Progenitor cell of endocrine pancreas (in vitro differentiated cells): ENCODE measurements around the gene CITED1. TPM values are rescaled to one million over a fixed set of nuclear protein-coding genes. Genes with fewer than 3 reads are reported as not detected.
A peak's percentile ranks its signal among the peaks of the same experiment; 100 is the strongest.

ENCODE experiments used
- DNase-seq: peaks from one replicate; pipeline ENCODE4 v3.0.0; 2021; ENCODE audit warnings: low spot score; ENCODE audit not compliant: unreplicated experiment
- H3K27ac Mint-ChIP-seq: 2 replicates; pipeline ENCODE4 v1.8.0; 2021; ENCODE audit warnings: mild to moderate bottlenecking, moderate library complexity, mixed read lengths
- H3K27me3 Mint-ChIP-seq: 2 replicates; pipeline ENCODE4 v1.8.0; 2021; ENCODE audit warnings: mixed read lengths
- H3K36me3 Mint-ChIP-seq: 2 replicates; pipeline ENCODE4 v1.8.0; 2022; ENCODE audit warnings: mixed read lengths; ENCODE audit not compliant: insufficient read depth
- H3K4me1 Mint-ChIP-seq: 2 replicates; pipeline ENCODE4 v1.8.0; 2021; ENCODE audit warnings: low read depth, mixed read lengths
- H3K4me3 Mint-ChIP-seq: 2 replicates; pipeline ENCODE4 v1.8.0; 2021; ENCODE audit warnings: low read depth, mild to moderate bottlenecking, moderate library complexity, mixed read lengths
- H3K9me3 Mint-ChIP-seq: 2 replicates; pipeline ENCODE4 v1.8.0; 2021; ENCODE audit warnings: low read depth, mixed read lengths
- total RNA-seq: library from RNA; stranded (reverse); gene quantifications from 2 replicates; pipeline ENCODE4 v1.2.1, GENCODE V29; 2021
- TF ChIP-seq, protein P1 (sequence below): fragments of 200-600 bp; sonication (generic); IDR thresholded peaks from one replicate; pipeline ENCODE4 v1.5.0; 2021; ENCODE audit warnings: antibody characterized with exemption, mild to moderate bottlenecking; ENCODE audit not compliant: unreplicated experiment

Gene CITED1
- total RNA-seq, 1 donor from 2014 or later = 2.0 TPM

- Mint-ChIP-seq H3K36me3 (no peaks in the 10 kb centered on the region), H3K9me3 (peaks cover 3% of the 10 kb centered on the region), H3K27me3 (peaks cover 77% of the 10 kb centered on the region), H3K4me3 (peak overlapping the region; percentile 63), H3K4me1 (peaks cover 2% of the 10 kb centered on the region), H3K27ac (no peak overlapping the region)
- no peak for DNase-seq
- TF ChIP-seq, protein P1, sequence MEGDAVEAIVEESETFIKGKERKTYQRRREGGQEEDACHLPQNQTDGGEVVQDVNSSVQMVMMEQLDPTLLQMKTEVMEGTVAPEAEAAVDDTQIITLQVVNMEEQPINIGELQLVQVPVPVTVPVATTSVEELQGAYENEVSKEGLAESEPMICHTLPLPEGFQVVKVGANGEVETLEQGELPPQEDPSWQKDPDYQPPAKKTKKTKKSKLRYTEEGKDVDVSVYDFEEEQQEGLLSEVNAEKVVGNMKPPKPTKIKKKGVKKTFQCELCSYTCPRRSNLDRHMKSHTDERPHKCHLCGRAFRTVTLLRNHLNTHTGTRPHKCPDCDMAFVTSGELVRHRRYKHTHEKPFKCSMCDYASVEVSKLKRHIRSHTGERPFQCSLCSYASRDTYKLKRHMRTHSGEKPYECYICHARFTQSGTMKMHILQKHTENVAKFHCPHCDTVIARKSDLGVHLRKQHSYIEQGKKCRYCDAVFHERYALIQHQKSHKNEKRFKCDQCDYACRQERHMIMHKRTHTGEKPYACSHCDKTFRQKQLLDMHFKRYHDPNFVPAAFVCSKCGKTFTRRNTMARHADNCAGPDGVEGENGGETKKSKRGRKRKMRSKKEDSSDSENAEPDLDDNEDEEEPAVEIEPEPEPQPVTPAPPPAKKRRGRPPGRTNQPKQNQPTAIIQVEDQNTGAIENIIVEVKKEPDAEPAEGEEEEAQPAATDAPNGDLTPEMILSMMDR = no peak
Observed at GRCh38 chrX:72304877-72305276, 837 bp downstream of the CITED1 start.

- H3K27me3 Mint-ChIP-seq = peaks cover 60% of the 10 kb centered on the region
- no peaks in the 10 kb centered on the region for H3K36me3 Mint-ChIP-seq
- H3K27ac Mint-ChIP-seq = no peak overlapping the region
- no peak for DNase-seq
- peaks cover 5% of the 10 kb centered on the region for H3K9me3 Mint-ChIP-seq
- TF ChIP-seq, protein P1 = no peak
- no peaks in the 10 kb centered on the region for H3K4me1 Mint-ChIP-seq
- no peak overlapping the region for H3K4me3 Mint-ChIP-seq
Observed at GRCh38 chrX:72301781-72302180, 3.9 kb downstream of the CITED1 start.

DNA sequence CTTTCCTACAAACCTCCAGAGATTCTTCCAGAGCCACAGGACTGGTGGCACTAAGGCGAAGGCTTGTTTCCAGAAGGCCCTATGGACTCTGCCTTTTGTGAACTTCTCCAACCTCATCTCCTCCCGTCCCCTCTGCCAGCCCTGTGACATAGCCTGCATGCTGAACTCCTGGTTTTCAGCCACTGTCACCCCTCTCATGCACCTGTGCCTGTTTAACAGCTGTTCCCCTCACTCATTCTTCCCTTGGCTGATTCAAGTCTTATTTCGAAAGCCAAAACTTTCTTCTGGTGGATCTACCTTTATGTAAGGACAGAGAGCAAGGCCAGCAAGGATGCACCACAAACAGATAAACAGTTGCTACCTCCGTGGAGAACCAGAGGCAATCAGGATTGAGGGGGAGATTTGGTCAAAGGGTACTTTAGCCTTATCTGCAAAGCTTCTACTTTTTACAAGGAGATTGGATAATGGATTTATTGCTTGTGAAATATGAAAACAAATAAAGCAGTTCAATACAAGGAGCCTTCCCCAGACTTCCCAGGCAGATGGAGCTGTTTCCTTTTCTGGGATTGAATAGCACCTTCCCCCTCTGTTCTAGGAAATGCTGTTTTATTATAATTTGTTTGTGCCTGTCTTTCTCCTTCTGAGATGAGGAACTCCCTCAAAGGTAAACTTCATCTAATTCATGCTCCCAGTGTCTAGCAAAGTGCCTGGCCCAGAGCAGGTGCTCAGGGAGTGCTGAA lies 5.7 kb downstream of the CITED1 start:
- no peaks in the 10 kb centered on the region for H3K36me3 Mint-ChIP-seq
- no peaks in the 10 kb centered on the region for H3K4me1 Mint-ChIP-seq
- peaks cover 5% of the 10 kb centered on the region for H3K9me3 Mint-ChIP-seq
- H3K27me3 Mint-ChIP-seq = peaks cover 57% of the 10 kb centered on the region
- no peak for DNase-seq
- no peak overlapping the region for H3K4me3 Mint-ChIP-seq
- TF ChIP-seq, protein P1 = no peak
- no peak overlapping the region for H3K27ac Mint-ChIP-seq

GRCh38 chrX:72297953-72298730 lies 7.6 kb downstream of the CITED1 start:
- Mint-ChIP-seq H3K4me3 (no peak overlapping the region), H3K27me3 (peaks cover 40% of the 10 kb centered on the region), H3K27ac (no peak overlapping the region)

GRCh38 chrX:72296991-72297390 lies 8.7 kb downstream of the CITED1 start:
- Mint-ChIP-seq H3K4me1 (no peaks in the 10 kb centered on the region), H3K27me3 (peaks cover 30% of the 10 kb centered on the region), H3K27ac (no peak overlapping the region), H3K4me3 (no peak overlapping the region), H3K36me3 (no peaks in the 10 kb centered on the region), H3K9me3 (peaks cover 16% of the 10 kb centered on the region)
- no peak for DNase-seq
- TF ChIP-seq, protein P1 = no peak

More at GRCh38 chrX:72297953-72298730, 7.6 kb downstream of the CITED1 start:
- TF ChIP-seq, protein P1 = peak; percentile 14
- Mint-ChIP-seq H3K36me3 (no peaks in the 10 kb centered on the region), H3K4me1 (no peaks in the 10 kb centered on the region), H3K9me3 (peaks cover 6% of the 10 kb centered on the region)
- DNase-seq = no peak
